GM21381 (cell line): ENCODE data around the gene TBC1D22A.

Experiments
- ATAC-seq: cut with Tn5 transposase; IDR thresholded peaks from one replicate; pipeline ENCODE4 v1.9.1; 2021; ENCODE audit warnings: mild to moderate bottlenecking, moderate library complexity; ENCODE audit not compliant: unreplicated experiment

The TBC1D22A gene

DNA sequence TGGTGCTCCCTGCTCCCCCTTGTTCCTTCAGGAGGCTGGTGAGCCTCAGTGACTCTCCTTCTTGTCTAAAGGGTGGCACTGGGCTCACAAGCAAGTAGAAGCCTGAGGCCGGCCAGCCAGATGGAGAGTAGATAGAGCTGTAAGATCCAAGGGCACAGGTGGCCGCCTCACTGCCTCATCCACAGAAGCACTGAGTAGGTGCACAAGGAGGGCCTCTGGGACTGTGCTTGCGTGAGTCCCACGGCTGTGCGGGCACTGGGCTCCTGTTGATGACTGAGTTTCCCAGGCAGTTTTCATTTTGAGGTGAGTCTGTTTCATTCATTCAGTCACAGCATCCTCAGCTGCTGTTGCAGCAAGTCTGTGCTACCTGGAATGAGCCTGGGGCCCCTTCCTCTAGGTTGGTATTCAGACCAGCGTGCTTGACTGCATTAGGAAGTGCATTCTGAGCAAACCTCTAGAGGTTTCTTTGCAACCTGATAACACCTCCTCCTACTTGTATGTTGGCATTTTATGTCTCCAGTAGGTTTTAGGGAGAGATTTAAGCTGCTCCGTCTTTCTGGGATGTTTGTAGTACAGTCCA is 184.0 kb downstream of the TBC1D22A start:
- ATAC-seq, result no peak

DNA sequence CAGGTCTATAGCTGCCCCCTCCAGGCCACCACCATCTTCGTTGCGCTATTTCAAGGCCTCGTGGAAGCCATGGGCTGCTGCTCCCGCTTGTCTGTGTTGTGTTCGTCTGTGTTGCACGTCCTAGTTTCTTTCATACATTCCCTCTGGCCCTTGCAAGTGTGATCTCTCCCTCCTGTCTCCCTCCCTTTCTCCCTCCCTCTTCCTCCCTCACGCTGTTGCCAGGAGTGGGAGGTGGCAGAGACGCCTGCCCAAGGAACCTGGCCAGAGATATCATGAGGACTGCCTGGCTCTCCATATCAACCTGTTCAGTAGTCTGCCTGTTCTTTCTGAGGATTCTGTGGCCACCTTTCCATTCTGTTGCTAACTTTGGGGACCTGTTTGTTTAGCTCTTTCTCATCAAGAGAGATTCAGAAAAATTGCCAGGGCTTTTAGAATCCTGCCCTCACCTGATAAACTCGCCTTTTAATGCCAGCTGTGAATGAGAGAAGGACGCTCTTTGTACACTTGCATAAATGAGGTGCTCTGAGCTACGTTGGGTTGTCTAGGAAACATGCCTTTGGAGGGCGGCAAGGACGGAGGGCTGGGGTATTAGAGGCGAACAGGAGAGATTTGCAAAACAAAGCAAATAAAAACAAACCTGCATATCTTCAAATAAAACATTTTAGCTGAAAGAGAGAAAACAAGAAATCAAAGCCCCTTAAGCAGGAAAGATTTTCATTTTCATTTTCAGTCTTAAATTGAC is 185.2 kb downstream of the TBC1D22A start:
- ATAC-seq, result no peak

GRCh38 chr22:46948411-46949144 is 186.1 kb downstream of the TBC1D22A start:
- no peak for ATAC-seq

GRCh38 chr22:46951350-46951749 is 188.9 kb downstream of the TBC1D22A start:
- ATAC-seq, result no peak

- no peak for ATAC-seq
These were observed 189.5 kb downstream of the TBC1D22A start for GRCh38 chr22:46951973-46952372.

GRCh38 chr22:46953968-46954765 is 191.7 kb downstream of the TBC1D22A start:
- no peak for ATAC-seq

DNA sequence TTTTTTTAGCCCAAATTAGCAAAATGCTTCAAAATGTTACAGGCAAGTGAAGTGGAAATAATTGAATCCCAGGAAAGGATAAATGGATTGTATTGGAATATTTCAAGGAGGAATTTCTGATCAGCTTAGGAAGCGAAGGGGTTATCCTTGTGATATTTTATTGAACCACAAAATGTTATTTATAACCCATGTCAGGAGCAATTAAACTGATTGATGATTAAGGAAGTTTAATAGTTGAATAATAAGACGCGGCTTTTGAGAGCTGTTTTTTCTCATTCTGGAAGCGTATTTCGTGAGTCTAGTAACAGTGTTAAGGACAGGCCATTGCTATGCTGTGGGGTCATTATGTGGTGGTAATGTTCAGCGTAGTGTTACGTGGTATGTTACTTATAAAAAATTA is 192.3 kb downstream of the TBC1D22A start:
- ATAC-seq, result no peak

DNA sequence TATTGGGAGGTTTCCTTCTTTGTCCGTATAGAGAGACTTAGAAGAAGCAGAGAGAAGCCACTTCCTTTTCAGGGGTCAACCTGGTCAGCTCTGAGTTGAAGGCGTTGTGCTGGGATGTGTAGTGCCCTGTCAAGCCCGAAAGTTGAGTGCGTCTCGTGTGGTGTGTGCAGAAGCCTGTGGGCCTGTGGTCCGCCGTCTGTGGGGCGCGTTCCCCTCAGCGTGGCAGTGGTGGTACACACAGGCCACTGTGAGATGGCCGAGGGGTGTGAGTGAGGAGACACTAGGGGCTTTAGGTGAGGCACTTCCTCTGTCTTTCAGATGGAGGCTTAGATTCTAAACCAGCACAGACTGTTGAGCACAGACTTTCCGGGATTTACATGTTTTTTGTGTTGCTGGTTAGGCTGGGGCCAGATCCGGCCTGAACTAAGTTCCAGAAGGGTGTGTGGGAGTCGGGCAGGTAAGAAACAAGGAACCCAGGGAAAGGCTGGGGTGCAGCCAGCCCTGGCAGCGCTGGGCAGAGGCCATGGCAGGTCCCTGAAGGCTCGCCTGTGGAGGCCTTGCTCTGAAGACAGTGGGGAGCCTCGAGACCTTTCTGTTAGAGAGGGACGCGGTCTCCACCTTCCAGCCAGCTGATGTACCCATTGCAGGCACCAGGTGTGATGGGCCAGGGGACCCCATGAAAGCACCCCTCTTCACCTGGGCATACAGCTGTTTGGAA is 194.2 kb downstream of the TBC1D22A start:
- ATAC-seq, result no peak

DNA sequence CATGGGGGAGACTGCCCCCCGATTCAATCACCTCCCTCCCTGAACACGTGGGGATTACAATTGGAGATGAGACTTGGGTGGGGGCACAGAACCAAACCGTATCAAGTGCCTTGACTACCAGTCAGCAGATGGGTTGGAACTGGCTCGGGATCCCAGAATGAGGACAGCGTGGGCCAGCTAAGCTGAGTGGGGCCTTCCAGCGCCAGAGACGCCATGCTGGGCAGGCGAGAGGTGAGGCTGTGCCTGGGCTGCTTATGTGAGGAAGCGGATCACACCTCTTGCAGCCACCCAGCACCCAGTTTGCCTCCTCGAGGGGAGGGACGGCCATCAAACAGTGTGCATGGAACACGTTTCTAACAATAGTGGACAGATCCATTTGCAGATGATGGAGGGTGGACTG is 195.1 kb downstream of the TBC1D22A start:
- no peak for ATAC-seq

DNA sequence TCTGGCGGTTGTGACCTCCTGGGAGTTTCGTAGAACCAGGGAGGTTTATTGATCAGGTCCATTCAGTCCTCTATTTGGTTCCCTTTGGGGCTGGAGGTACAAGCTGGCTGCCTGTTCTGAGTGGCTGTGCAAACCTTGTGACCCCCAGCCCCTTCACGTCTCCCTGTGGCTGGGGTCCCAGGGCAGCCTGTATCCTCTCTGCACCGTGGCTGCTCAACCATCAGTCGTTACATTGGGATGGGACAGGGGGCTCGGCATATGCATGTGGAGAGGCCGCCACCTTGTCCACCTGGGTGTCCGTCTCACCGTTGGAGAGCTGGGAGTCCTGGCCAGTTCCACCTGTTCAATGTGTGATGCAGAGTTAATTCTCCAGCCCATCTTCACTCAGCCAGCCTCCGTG is 195.7 kb downstream of the TBC1D22A start:
- no peak for ATAC-seq

GRCh38 chr22:46958658-46959057 is 196.2 kb downstream of the TBC1D22A start:
- no peak for ATAC-seq

DNA sequence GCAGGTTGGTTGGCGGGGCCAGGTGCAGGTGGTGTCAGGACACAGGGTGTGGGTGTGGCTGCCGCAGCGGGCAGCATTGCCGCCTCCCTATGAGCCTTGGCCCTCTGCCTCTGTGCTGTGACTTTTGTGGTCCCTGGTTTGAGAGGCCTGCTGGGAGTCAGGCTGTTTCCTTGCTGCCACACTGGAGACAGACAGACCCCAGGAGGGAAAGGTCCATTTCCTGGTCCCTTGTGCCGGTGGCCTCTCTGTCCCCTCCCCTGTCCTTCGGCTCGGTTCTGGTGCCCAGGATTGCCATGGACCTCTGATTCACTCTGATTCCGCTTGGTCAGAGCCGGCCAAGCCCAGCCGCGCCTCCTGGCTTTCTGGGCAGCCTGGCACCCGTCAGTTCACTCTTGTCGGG is 196.9 kb downstream of the TBC1D22A start:
- ATAC-seq, result no peak

- no peak for ATAC-seq
These were observed 199.3 kb downstream of the TBC1D22A start for GRCh38 chr22:46961591-46962295.

- ATAC-seq, result no peak
These were observed 200.0 kb downstream of the TBC1D22A start for GRCh38 chr22:46962406-46962805.

DNA sequence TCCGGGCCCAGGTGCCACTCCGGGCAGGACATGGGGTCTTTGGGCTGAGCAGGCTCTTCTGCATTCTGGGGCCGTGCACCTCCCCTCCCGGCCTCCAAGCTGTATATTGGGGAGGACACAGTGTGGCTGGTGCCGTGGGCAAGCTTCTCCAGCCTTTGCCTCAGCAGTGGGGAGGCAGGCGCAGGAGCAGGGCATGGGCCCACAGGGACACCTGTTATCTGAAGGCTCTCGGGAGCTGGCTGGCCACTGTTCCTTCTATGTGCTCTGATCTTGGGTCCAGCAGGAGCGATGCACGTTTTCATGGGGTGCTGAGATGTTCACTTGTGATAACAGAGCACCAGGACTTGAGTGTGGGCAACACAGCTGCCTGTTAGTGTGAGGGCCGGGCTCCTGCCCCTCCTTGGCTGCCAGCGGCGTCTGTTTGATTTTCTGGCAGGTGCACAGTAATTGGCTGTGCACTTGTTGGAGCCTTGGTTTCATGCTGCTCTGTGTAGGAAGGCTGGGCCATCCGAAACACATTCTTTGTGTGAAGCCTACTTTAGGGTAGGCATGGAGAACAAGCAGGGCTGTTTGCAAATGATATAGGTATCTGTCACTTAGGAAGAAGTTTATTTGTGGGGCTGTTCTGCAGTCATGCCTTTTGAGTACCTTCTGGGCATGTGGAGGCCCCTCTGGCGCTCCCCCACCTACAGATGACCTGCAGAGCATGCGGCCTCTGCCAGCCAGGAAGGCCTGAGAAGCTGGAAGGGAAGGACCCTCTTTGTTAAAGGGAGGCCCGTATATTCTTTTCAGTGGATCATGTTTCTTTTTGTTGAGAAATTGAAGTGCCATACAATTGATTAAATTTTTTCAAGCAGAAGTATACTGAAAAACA is 201.5 kb downstream of the TBC1D22A start:
- ATAC-seq, result no peak

DNA sequence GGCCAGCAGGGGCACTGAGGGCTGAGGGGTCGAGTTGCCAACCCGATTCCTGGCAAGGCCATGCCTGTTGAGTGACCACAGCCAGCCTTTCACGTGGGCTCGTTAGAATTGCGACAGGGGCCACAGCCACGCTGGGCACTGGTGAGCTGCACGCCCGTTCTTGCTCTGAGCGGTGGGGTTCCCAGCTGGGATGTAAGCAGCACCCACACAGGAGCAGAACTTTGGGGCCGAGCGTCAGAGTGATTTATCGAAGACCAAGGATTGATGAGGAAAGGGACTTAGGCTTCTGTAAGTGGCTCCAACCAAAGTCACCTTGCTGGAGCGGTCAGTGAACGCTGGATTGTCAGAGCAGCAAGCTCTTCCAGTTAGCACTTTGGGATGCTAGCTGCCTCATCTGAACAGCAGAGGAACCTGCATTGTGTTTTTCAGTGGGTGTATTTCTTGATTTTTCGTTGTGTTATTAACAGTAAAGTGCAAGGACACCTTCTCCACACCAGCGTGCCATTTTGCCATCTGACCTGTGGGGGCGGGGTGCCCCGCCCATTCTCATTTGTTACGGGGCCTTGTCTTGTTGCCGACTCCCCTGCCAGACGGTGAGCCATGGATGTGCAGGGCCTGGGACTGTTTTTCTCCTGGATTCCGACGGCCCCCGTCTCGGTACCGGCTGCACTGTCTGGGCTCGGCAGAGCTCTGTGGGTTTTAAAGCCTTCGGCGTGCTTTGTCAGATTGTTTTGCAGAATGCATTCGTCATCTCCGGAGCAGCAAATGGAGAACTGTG is 202.5 kb downstream of the TBC1D22A start:
- ATAC-seq, result no peak

GRCh38 chr22:46965555-46966494 is 203.4 kb downstream of the TBC1D22A start:
- ATAC-seq, result no peak
